NCI-H146 (cell line): ENCODE measurements around the gene NRXN3.

Experiments used
- DNase-seq: peaks from one replicate; lab custom pipeline; 2025; lab: John Stamatoyannopoulos, UW

Gene NRXN3

GRCh38 chr14:79540394-79540793, 1370.2 kb downstream of the NRXN3 start:
- DNase-seq: no peak

GRCh38 chr14:79542121-79542520, 1371.9 kb downstream of the NRXN3 start:
- no peak for DNase-seq

DNA sequence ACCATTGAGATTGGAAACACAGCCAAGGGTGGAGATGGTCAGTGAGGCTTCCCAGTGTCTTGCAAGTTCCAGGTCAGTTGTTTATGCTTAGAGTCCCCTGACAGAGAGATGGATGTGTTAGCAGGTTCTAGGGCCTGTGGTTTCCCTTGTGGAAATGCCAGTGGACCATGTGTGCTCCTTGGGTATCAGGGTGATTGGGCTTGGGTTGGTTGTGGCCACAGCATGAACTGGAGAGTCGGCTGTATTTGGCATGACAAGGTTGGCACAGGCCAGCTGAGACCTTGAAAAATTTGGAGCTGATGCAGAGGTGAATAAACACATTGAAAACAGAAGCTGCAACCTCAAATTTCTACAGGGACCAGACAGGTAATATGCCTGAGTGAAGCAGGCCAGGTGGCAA, 1373.2 kb downstream of the NRXN3 start:
- no peak for DNase-seq

- DNase-seq: no peak
Measured at GRCh38 chr14:79543967-79544697, 1374.0 kb downstream of the NRXN3 start.

DNA sequence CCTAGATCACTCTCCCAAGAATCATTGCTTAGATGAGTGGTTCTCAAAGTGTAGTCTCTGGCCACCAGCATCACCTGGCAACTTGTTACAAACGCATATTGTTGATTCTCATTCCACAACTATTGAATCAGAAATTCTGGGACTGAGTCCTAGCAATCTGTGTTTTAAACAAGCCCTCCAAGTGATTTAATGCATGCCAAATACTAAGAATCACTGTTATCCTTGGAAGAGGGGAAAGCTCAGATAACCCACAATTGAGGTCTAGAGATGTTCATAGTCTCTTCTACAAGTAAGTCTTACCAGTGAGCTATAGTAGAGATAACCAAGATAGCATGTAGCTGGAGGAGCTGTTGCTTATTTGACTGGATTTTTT, 1374.5 kb downstream of the NRXN3 start:
- no peak for DNase-seq

DNA sequence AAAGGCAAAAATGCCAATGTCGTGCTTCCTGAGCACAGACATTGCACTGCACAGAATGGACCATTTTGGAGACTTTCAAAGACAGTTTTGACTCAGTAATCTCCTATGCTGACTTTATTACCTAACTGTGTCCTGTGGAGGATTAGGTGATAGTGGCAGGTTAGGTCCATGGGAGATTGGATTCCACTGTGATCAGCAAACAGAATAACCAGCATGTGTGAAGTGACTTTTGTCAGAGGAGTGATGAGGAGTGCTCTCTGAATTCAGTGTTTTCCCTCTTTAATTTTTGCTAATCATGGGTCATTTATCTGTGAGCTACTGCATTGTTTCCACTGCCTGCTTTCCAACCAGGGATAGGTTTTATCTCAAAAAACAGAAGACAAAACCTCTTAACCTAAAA, 1378.7 kb downstream of the NRXN3 start:
- DNase-seq: no peak

- DNase-seq: no peak
Measured at GRCh38 chr14:79549515-79549914, 1379.3 kb downstream of the NRXN3 start.

DNA sequence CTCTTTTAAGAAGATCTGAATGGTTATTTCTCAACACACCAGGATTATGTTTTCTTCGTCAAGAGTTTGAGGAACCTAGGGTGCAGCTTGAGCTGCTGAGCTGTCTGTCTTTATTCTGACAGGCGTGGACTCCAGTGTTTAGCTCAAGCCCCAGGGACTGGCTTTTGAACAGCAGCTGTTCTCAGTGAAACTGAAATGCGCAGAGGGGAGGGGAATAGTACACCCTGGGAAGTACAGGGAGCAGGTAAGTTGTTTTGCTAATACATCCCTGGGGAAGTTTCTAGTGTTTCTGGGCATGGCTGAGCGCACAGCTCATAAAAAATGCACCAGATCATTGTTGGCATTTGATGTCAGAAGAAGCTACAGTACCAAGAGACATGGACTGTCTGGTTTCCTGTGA, 1381.3 kb downstream of the NRXN3 start:
- no peak for DNase-seq

GRCh38 chr14:79552778-79553177, 1382.6 kb downstream of the NRXN3 start:
- no peak for DNase-seq

DNA sequence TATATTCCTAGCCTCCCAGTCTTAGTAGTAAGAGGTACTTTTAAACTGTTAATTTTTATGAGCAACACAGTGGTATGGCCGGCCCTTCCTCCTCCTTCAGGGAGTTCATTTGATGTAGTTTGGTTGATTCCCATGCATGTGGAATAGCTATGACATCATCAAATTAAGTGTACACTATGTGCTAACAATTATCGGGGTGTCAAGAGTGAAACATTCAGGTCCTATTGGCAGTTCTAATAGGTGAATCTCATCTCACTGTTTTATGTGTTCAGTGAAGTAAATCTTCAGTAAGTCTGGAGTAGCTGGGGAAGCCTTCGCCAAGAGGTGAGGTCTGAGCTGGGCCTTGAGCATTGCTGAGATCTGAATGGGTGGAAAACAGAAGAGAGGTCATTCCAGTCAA, 1384.6 kb downstream of the NRXN3 start:
- no peak for DNase-seq

- DNase-seq: no peak
Measured at GRCh38 chr14:79555429-79555828, 1385.3 kb downstream of the NRXN3 start.

- no peak for DNase-seq
Measured at GRCh38 chr14:79557309-79557708, 1387.1 kb downstream of the NRXN3 start.

GRCh38 chr14:79562185-79562584, 1392.0 kb downstream of the NRXN3 start:
- DNase-seq: no peak

- DNase-seq: no peak
Measured at GRCh38 chr14:79564371-79564770, 1394.2 kb downstream of the NRXN3 start.

DNA sequence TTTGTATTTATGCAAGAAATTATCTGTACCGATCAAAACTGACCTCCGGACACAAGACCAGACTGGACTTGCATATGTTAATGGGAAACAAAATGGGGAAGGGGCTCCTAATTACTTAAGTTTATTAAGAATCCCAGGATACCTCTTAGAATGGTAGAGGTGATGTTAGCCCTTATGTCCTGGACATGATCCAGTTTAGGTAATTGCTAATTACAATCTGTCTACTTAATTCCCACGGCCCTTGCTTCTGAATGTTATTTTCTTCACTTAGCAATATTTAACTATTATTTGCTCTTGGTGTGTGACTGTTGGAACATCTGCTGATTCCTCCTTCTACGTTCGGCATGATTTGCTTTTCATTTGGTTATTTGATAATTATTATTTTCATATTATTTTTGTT, 1397.1 kb downstream of the NRXN3 start:
- DNase-seq: no peak

- DNase-seq: no peak
Measured at GRCh38 chr14:79568594-79568993, 1398.4 kb downstream of the NRXN3 start.

DNA sequence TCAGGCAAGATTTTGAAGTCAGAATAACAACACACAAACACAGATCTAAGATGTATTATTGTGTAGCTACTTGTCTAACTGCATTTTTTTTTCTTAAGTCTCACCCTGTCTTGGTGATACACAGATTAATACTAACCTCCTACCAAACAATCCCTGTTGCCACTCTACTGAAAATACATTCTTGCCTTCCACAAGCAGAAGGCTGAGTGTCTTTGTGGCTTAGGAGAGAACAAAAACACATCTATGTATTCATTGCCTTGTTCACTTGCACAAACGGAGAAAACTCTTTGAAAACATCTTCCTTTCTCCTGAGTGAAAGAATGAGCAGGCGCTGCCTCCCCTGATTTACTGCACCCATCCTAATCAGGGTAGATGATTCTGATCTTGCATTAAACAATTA, 1398.9 kb downstream of the NRXN3 start:
- DNase-seq: no peak

- DNase-seq: no peak
Measured at GRCh38 chr14:79570648-79571047, 1400.5 kb downstream of the NRXN3 start.

DNA sequence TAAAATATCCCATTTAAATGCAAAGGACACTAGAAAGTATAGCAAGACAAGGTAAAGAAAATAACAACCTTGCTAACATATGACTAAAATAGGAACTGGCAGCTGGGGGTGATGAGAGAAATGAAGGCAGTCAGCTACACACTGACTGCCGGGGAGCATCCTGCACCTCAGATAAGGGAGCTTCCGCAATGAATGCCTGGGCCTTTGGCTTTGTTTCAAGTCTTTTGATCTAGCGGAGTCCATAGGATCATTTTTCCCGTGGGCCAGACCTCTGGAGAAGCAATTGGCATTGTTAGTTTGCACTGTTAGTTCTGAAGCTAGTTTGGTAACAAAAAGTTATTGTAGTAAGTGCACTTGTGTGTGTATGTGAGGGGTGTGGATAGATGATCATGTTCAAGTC, 1401.2 kb downstream of the NRXN3 start:
- no peak for DNase-seq

DNA sequence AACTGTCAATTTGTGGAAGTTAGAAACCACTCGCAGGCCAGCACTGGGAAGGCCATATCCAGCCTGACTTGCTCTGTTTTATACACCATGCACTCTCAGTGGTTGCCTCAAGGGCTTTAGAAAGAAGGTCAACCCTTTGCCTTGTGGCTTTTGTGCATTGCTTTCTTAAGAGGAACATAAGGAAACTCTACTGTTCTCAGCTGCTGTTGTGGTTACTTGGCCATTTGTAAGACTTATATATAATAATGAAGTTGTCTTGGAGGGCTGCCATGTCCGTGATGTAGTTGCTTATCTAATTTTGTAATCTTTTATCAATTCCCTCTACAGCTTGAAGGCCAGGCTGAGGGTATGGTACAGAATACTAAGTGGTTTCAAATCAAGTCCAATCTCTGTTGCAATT, 1403.3 kb downstream of the NRXN3 start:
- DNase-seq: no peak

GRCh38 chr14:79575032-79575431, 1404.9 kb downstream of the NRXN3 start:
- DNase-seq: no peak

DNA sequence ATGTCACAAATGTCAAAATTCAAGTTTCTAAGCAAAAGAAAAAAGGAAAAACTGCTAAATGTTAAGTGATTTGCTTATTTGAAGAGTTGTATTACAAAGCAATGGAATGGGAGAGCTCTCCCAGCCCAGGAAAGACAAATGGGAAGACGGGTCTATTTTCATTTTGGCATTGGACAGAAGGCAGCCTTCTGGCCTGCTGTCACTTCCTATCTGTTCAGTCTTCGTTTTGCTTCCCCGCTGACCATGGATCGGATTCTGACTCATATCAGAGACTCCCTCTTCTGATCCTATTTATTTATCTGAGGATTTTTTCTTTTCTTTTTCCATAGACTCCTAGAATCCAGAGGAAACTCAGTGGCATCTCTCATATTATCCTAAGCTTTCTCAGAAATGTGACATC, 1406.3 kb downstream of the NRXN3 start:
- DNase-seq: no peak

- no peak for DNase-seq
Measured at GRCh38 chr14:79578470-79578869, 1408.3 kb downstream of the NRXN3 start.

DNA sequence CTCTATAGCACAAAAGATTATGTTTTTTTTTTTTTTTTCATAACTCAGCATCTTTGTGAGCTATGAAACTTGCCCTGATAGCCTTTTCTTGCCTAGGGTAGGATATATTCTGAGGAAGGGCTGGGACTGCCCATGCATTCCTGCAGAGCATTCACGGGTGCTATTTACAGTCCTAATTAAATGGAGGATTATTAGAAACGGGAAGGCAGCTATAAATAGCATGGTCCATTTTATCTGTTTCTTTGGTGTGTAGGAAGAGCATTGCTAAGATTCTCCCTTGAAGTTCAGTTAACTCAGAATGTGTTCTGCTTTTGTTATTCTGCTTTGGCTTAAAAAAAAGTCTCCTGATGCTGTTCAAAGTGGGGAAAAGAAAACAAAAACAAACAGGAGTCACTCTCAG, 1410.2 kb downstream of the NRXN3 start:
- no peak for DNase-seq

DNA sequence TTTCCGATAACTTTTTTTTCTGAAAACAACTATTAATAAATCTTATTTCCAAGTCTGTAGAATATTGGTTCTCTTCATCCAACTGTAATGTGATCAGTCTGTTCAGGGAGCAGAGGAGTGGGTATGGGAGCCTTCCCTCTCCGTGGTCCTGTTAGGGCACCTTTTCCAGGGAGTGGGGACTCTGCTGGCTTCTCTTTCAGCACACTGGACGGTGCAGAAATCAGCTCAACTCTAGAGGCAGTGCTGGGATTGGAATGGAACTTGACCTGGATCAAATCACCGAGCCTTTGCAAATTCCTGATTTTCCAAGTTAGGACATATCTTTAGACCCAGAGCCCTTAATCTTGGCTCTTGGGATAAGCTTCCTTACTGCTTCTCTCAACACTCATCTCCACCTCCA, 1410.7 kb downstream of the NRXN3 start:
- no peak for DNase-seq
